ENCODE results near the gene HINT2. TPM values are rescaled to one million over a fixed set of nuclear protein-coding genes. Genes with fewer than 3 reads are reported as not detected.

HINT2 gene
- total RNA-seq, 1 experiment from 2014 or later = 35.9 TPM

DNA sequence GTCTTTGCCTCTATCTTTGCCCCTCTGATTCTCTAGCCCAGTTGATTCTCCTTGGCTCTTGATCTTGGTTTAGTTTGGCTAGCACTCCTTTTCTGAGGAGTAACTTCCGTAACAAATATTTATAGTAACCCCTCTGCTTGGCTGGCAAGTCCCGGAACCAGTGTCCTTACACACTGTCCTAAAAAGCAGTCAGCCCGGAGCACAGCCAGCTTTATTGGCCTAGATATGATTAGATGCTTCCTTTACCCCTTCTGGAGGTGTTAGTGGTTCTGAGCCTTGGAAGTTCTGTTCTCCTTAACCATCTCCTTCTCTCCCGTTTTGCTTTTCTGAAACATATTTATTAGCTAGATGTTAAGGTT, 43.8 kb downstream of the HINT2 start:
- no peak overlapping the region for H3K18ac ChIP-seq (ENCODE audit: insufficient read length, low read depth, low read length)
- no peak overlapping the region for H2AFZ ChIP-seq (ENCODE audit: low read length)
- H4K91ac ChIP-seq (ENCODE audit: insufficient read length, low read depth, low read length) = no peak overlapping the region
- H3K27ac ChIP-seq (ENCODE audit: insufficient read length, low read depth, low read length) = no peak overlapping the region
- no CpG with 5 or more reads among the region's 4 CpGs for WGBS (ENCODE audit: extremely low coverage, insufficient read length, low lambda C conversion rate)
- no peak overlapping the region for H3K27ac Mint-ChIP-seq
- no peak overlapping the region for H3K14ac ChIP-seq (ENCODE audit: insufficient read depth, low read length)
- no peak overlapping the region for H3K4ac ChIP-seq (ENCODE audit: low read depth, low read length)
- H3K79me2 ChIP-seq (ENCODE audit: insufficient read depth, low read length) = no peaks in the 10 kb centered on the region
- H3K36me3 Mint-ChIP-seq (ENCODE audit: insufficient read depth in 1 of 3, low read depth in 3 of 3) = no peaks in the 10 kb centered on the region
- no peaks in the 10 kb centered on the region for H4K20me1 ChIP-seq (ENCODE audit: control insufficient read depth, insufficient read depth, insufficient read length)
- no peaks in the 10 kb centered on the region for H3K27me3 ChIP-seq (ENCODE audit: insufficient read depth, low read length)
- H4K5ac ChIP-seq (ENCODE audit: insufficient read length, low read depth, low read length) = no peak overlapping the region
- no peak overlapping the region for H3K56ac ChIP-seq (ENCODE audit: insufficient read length, low read depth, low read length)
- H4K8ac ChIP-seq (replicated peaks; ENCODE audit: insufficient read length, low read depth, low read length) = no peak overlapping the region
- no peak overlapping the region for H3K23ac ChIP-seq (ENCODE audit: insufficient read length, low read depth, low read length)
- H2BK5ac ChIP-seq (ENCODE audit: insufficient read length, low read length) = no peak overlapping the region
- H3K9me3 Mint-ChIP-seq = no peaks in the 10 kb centered on the region
- peaks cover 4% of the 10 kb centered on the region; the same call in 1 of the 2 replicates for H3K4me1 ChIP-seq (ENCODE audit: insufficient read depth, low read length)
- H3K9me3 ChIP-seq (ENCODE audit: control insufficient read depth, low read depth, low read length) = no peaks in the 10 kb centered on the region
- H2BK20ac ChIP-seq (ENCODE audit: low read depth, low read length, poor library complexity, severe bottlenecking) = no peak overlapping the region
- no peak overlapping the region for H2BK120ac ChIP-seq (ENCODE audit: low read depth, low read length, poor library complexity, severe bottlenecking)
- peaks cover 14 to 17% of the 10 kb centered on the region in 2 experiments for H3K4me1 Mint-ChIP-seq
- H3K23me2 ChIP-seq (ENCODE audit: insufficient read length, low read depth, low read length, poor library complexity, severe bottlenecking) = no peaks in the 10 kb centered on the region
- H3K27me3 Mint-ChIP-seq (ENCODE audit: low read depth) = no peaks in the 10 kb centered on the region
- H3K79me1 ChIP-seq (ENCODE audit: insufficient read depth, low read depth, low read length, poor library complexity, severe bottlenecking) = no peaks in the 10 kb centered on the region
- H2BK12ac ChIP-seq (ENCODE audit: insufficient read length, low read depth, low read length) = no peak overlapping the region
- TF ChIP-seq, protein P1, sequence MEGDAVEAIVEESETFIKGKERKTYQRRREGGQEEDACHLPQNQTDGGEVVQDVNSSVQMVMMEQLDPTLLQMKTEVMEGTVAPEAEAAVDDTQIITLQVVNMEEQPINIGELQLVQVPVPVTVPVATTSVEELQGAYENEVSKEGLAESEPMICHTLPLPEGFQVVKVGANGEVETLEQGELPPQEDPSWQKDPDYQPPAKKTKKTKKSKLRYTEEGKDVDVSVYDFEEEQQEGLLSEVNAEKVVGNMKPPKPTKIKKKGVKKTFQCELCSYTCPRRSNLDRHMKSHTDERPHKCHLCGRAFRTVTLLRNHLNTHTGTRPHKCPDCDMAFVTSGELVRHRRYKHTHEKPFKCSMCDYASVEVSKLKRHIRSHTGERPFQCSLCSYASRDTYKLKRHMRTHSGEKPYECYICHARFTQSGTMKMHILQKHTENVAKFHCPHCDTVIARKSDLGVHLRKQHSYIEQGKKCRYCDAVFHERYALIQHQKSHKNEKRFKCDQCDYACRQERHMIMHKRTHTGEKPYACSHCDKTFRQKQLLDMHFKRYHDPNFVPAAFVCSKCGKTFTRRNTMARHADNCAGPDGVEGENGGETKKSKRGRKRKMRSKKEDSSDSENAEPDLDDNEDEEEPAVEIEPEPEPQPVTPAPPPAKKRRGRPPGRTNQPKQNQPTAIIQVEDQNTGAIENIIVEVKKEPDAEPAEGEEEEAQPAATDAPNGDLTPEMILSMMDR (conservative IDR thresholded peaks at IDR 0.05) = no peak
- no peak overlapping the region for H3K4me3 Mint-ChIP-seq
- H2AK5ac ChIP-seq (ENCODE audit: insufficient read length, low read length) = no peak overlapping the region
- no peak for DNase-seq
- H3T11ph ChIP-seq (ENCODE audit: low read length) = no peak overlapping the region
- no peak overlapping the region for H2BK15ac ChIP-seq (ENCODE audit: low read depth, low read length)
- no peak overlapping the region for H3K9ac ChIP-seq (ENCODE audit: extremely low read depth, insufficient read length, low read length)
- no peak overlapping the region for H3K4me2 ChIP-seq (ENCODE audit: insufficient read depth, insufficient read length, low read length)

Measured in H9 (cell line).